NCI-H510A treated with DMSO at 0.1 percent for 48 hours (cell line): ENCODE data around the gene MYRF.

Source experiments
- DNase-seq: peaks from one replicate; lab custom pipeline; 2025; lab: John Stamatoyannopoulos, UW

MYRF gene

GRCh38 chr11:61752117-61752924 is at the start of gene MYRF:
TSS of gene MYRF (plus strand) at chr11:61752636. CDS start at chr11:61752745, 109 bp downstream.
- DNase-seq, result peak; percentile 26

GRCh38 chr11:61702701-61703312 is 49.6 kb upstream of the MYRF start:
- DNase-seq, result no peak

GRCh38 chr11:61704838-61705237 is 47.6 kb upstream of the MYRF start:
- DNase-seq, result peak; percentile 26

GRCh38 chr11:61706452-61707400 is 45.7 kb upstream of the MYRF start:
- DNase-seq, result no peak

- DNase-seq, result peak; percentile 82
Measured at GRCh38 chr11:61707574-61707973, 44.9 kb upstream of the MYRF start.

GRCh38 chr11:61709110-61709509 is 43.3 kb upstream of the MYRF start:
- no peak for DNase-seq

GRCh38 chr11:61709572-61709971 is 42.9 kb upstream of the MYRF start:
- DNase-seq, result peak; percentile 84

- DNase-seq, result no peak
Measured at GRCh38 chr11:61710019-61710418, 42.4 kb upstream of the MYRF start.

GRCh38 chr11:61711037-61711436 is 41.4 kb upstream of the MYRF start:
- DNase-seq, result no peak

- no peak for DNase-seq
Measured at GRCh38 chr11:61711498-61711897, 40.9 kb upstream of the MYRF start.

GRCh38 chr11:61712314-61712713 is 40.1 kb upstream of the MYRF start:
- no peak for DNase-seq

- no peak for DNase-seq
Measured at GRCh38 chr11:61712846-61713245, 39.6 kb upstream of the MYRF start.

- DNase-seq, result no peak
Measured at GRCh38 chr11:61713464-61713863, 39.0 kb upstream of the MYRF start.

GRCh38 chr11:61713906-61714305 is 38.5 kb upstream of the MYRF start:
- no peak for DNase-seq

GRCh38 chr11:61714316-61714715 is 38.1 kb upstream of the MYRF start:
- DNase-seq, result peak; percentile 28

GRCh38 chr11:61714916-61715315 is 37.5 kb upstream of the MYRF start:
- DNase-seq, result no peak

- no peak for DNase-seq
Measured at GRCh38 chr11:61715867-61716266, 36.6 kb upstream of the MYRF start.

- no peak for DNase-seq
Measured at GRCh38 chr11:61716478-61717285, 35.8 kb upstream of the MYRF start.

- no peak for DNase-seq
Measured at GRCh38 chr11:61717286-61718033, 35.0 kb upstream of the MYRF start.

GRCh38 chr11:61718046-61718531 is 34.3 kb upstream of the MYRF start:
- DNase-seq, result no peak
